KMS-11 (cell line): ENCODE data around the gene TMEM161A.

Source experiments
- H2AFZ ChIP-seq: fragments of 200-600 bp; sonication (generic); 2 replicates; pipeline ENCODE4 v1.6.1; 2016; ENCODE audit warnings: antibody characterized with exemption, mixed run types, low read depth
- H3K27ac ChIP-seq: fragments of 200-600 bp; sonication (generic); 2 replicates; pipeline ENCODE4 v1.6.1; 2016; ENCODE audit warnings: mild to moderate bottlenecking, mixed run types
- H3K27me3 ChIP-seq: fragments of 200-600 bp; sonication (generic); 2 replicates; pipeline ENCODE4 v1.6.1; 2017; ENCODE audit warnings: mild to moderate bottlenecking, low read depth, mixed run types, moderate library complexity; ENCODE audit not compliant: insufficient read depth
- H3K36me3 ChIP-seq: fragments of 200-600 bp; sonication (generic); 2 replicates; pipeline ENCODE4 v1.6.1; 2017; ENCODE audit warnings: mild to moderate bottlenecking, mixed run types; ENCODE audit not compliant: insufficient read depth
- H3K4me1 ChIP-seq: fragments of 200-600 bp; sonication (generic); 2 replicates; pipeline ENCODE4 v1.6.1; 2016; ENCODE audit warnings: mild to moderate bottlenecking, low read depth, mixed run types; ENCODE audit not compliant: poor library complexity, severe bottlenecking
- H3K4me2 ChIP-seq: fragments of 200-600 bp; sonication (generic); 2 replicates; pipeline ENCODE4 v1.7.0; 2016; ENCODE audit warnings: mild to moderate bottlenecking, mixed run types
- H3K4me3 ChIP-seq: fragments of 200-600 bp; sonication (generic); IDR thresholded peaks from 2 replicates; pipeline ENCODE4 v1.6.1; 2017; ENCODE audit warnings: low read depth, low read length, mixed read lengths; ENCODE audit not compliant: insufficient read depth
- H3K79me2 ChIP-seq: fragments of 200-600 bp; sonication (generic); 2 replicates; pipeline ENCODE4 v1.6.1; 2016; ENCODE audit warnings: low read depth, mixed run types; ENCODE audit not compliant: insufficient read depth
- H3K9ac ChIP-seq: fragments of 200-600 bp; sonication (generic); 2 replicates; pipeline ENCODE4 v1.6.1; 2016; ENCODE audit warnings: mild to moderate bottlenecking, mixed run types
- H4K20me1 ChIP-seq: fragments of 200-600 bp; sonication (generic); 2 replicates; pipeline ENCODE4 v1.6.1; 2016; ENCODE audit warnings: mild to moderate bottlenecking, mixed run types; ENCODE audit not compliant: insufficient read depth
- TF ChIP-seq, protein P1 (sequence below): fragments of 200-600 bp; sonication (generic); conservative IDR thresholded peaks from 2 replicates; pipeline ENCODE4 v1.6.1; 2017; ENCODE audit warnings: low read depth, mild to moderate bottlenecking, antibody characterized with exemption, low read length, moderate library complexity, mixed read lengths

Gene TMEM161A

DNA sequence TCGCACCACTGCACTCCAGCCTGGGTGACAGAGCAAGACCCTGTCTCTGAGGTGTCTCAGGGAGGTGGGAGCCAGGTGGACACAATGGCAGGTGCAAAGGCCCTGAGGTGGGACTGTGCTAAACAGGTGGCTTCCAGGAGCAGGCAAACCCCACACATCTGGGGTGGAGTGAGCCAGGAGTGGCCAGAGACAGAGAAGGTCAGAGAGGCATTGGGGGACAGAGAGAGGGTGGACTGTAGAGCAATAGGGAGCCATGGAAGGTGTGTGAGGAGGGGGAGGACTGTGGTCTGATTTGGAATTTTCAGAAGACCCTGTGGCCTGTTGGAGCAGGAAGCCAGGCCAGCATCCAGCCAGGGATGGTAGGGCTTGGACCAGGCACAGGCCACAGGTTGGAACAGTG lies 27.1 kb upstream of the TMEM161A start:
- H4K20me1 ChIP-seq: no peaks in the 10 kb centered on the region
- H2AFZ ChIP-seq: no peak overlapping the region
- TF ChIP-seq, protein P1, sequence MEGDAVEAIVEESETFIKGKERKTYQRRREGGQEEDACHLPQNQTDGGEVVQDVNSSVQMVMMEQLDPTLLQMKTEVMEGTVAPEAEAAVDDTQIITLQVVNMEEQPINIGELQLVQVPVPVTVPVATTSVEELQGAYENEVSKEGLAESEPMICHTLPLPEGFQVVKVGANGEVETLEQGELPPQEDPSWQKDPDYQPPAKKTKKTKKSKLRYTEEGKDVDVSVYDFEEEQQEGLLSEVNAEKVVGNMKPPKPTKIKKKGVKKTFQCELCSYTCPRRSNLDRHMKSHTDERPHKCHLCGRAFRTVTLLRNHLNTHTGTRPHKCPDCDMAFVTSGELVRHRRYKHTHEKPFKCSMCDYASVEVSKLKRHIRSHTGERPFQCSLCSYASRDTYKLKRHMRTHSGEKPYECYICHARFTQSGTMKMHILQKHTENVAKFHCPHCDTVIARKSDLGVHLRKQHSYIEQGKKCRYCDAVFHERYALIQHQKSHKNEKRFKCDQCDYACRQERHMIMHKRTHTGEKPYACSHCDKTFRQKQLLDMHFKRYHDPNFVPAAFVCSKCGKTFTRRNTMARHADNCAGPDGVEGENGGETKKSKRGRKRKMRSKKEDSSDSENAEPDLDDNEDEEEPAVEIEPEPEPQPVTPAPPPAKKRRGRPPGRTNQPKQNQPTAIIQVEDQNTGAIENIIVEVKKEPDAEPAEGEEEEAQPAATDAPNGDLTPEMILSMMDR: no peak
- no peaks in the 10 kb centered on the region for H3K36me3 ChIP-seq
- H3K27ac ChIP-seq: no peak overlapping the region
- peaks cover 9% of the 10 kb centered on the region for H3K4me1 ChIP-seq
- no peak overlapping the region for H3K4me2 ChIP-seq
- no peaks in the 10 kb centered on the region for H3K27me3 ChIP-seq
- H3K9ac ChIP-seq: no peak overlapping the region
- no peak overlapping the region for H3K4me3 ChIP-seq
- H3K79me2 ChIP-seq: no peaks in the 10 kb centered on the region

DNA sequence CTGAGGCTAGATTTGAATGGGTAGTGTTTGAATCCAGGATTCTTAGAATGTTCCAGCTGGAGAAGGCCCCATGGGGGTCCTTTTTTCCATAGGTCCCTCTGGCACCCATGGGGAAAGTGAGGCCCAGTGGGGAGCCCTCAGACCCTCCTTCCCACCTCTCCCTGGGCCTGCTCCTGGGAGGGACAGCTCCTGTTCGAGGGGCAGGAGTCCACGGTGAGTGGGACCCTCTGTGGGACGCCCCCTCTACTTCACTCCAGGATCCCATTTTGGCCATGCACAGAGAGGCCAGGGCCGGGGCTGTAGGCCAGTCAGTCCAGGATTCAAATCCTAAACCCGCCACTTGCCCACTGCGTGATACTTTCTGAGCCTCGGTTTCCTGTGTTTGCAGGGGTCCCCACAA lies 24.2 kb upstream of the TMEM161A start:
- H3K79me2 ChIP-seq: no peaks in the 10 kb centered on the region

DNA sequence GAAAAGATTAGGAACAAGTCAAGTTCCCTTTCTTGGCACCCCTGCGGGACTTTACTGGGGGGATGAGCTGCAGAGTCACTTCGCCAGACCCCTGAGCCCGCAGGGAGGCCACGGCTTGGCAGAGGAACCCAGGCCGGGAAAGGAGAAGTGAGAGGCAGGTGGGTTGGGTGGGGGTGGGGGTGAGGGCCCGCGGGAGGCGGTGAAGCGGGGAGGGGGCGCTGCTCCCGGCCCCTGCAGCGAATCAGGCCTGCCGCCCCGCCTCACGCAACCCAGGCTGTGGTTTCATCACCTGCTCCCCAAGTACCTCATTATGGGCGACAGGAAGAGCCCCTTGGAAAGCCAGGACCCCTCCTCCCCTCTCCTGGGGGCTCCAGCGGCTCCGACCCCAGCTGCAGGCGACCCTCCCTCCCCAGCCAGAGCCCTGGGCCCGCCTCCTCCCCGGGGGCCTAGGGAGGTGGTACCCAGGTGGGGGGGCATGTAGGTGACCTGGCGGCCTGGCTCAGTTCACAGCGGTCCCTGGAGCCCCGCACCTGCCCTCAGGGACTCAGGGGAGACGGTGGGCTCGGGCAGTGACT lies 22.3 kb upstream of the TMEM161A start:
- Histone ChIP-seq H3K4me1 (no peaks in the 10 kb centered on the region), H3K4me2 (no peak overlapping the region), H3K79me2 (no peaks in the 10 kb centered on the region), H3K4me3 (no peak overlapping the region), H3K36me3 (no peaks in the 10 kb centered on the region), H3K27me3 (no peaks in the 10 kb centered on the region), H3K27ac (no peak overlapping the region), H2AFZ (no peak overlapping the region), H4K20me1 (no peaks in the 10 kb centered on the region), H3K9ac (no peak overlapping the region)
- TF ChIP-seq, protein P1: no peak

More for the DNA sequence above, 24.2 kb upstream of the TMEM161A start:
- H3K4me3 ChIP-seq: no peak overlapping the region
- H3K36me3 ChIP-seq: no peaks in the 10 kb centered on the region
- H3K9ac ChIP-seq: no peak overlapping the region
- TF ChIP-seq, protein P1: no peak
- H3K4me2 ChIP-seq: no peak overlapping the region
- H3K27ac ChIP-seq: no peak overlapping the region
- no peaks in the 10 kb centered on the region for H4K20me1 ChIP-seq
- H2AFZ ChIP-seq: no peak overlapping the region
- no peaks in the 10 kb centered on the region for H3K4me1 ChIP-seq
- no peaks in the 10 kb centered on the region for H3K27me3 ChIP-seq

DNA sequence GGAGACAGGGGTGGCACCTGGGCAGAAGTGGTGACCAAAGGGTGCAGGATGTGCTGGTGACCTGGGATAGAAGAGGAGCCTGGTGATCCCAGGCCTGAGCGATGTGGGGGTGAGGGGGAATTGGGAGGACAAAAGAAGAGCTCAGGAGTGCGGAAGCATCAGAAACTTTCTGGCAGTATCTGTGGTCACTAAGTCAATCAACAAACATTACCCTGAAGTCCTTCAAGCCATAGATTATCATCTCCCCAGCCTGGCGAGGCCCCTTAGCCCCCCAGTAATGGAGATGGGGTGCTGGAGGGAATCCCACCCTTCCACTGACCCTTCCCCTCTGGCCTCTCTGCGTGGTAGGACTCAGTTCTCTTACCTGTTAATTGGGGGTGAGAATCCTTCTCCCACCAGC lies 21.3 kb upstream of the TMEM161A start:
- H3K79me2 ChIP-seq: no peaks in the 10 kb centered on the region
- no peak overlapping the region for H3K4me2 ChIP-seq
- H3K36me3 ChIP-seq: no peaks in the 10 kb centered on the region
- no peak overlapping the region for H3K27ac ChIP-seq
- no peaks in the 10 kb centered on the region for H3K27me3 ChIP-seq
- H3K9ac ChIP-seq: no peak overlapping the region
- no peaks in the 10 kb centered on the region for H4K20me1 ChIP-seq
- no peak overlapping the region for H2AFZ ChIP-seq
- H3K4me3 ChIP-seq: no peak overlapping the region
- TF ChIP-seq, protein P1: no peak
- no peaks in the 10 kb centered on the region for H3K4me1 ChIP-seq
